Stimulated activated CD8-positive, alpha-beta memory T cell treated with anti-CD3 and anti-CD28 coated beads, Interleukin-4, amount 100 ng/mL, for 48 hours (primary cell): ENCODE results near the gene IFI35.
"Not testable (repeated sequence)": the region's sequence is repeated elsewhere in the genome, so short reads cannot be mapped to it uniquely, and the experiment has no call there.

Experiments used
- DNase-seq: peaks from one replicate; pipeline ENCODE4 v3.0.0-alpha.2; 2020

The IFI35 gene

DNA sequence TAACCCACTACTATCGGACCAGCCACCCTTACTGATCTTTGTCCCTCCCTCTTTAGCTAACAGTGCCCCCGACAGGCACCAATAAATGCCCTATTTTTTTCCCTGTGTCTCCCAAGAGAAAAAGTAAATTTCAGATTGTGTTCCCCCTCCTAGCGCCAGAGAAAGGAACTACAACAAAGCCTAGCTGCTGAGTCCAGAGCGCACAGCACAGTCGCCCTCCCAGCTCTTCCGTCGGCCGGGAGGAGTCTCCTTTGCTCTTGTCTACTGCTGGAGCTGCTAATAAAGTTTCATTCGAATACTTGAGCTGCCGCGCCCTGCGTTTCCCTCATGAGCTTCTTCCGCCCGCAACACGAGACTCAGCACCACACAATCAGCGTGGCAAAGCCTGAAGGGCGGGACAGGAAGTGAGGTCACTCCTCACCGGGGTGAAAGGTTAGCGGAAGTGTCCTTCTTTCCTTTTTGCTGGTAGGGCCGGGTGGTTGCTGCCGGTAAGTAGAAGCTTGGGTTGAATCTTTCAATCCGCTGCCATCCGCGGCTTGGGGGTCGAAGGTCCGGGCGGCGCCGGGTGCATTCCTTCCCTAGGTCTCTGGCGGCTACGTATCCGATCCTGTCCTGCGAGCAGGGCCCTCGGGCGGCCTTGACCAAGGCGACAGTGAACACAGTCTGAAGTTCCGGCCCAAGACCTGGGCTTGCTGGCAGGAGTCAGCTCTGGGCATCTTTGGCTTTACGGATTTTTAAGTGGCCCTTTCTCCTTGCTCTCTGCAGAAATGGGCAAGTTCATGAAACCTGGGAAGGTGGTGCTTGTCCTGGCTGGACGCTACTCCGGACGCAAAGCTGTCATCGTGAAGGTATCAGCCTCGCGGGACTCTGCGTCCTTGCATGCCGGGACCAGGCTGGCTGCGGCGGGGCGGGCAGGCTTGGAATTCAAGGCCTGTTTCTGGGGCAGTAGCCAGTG lies 8.3 kb upstream of the IFI35 start, which contains the start of gene RPL27:
Gene RPL27, plus strand, starts transcription at position 436 of the 955 bp plus-strand sequence. Its CDS starts 332 bp downstream, at position 768.
- peak; percentile 98 for DNase-seq

GRCh38 chr17:42999003-42999525 lies 7.5 kb upstream of the IFI35 start:
- DNase-seq, result no peak

DNA sequence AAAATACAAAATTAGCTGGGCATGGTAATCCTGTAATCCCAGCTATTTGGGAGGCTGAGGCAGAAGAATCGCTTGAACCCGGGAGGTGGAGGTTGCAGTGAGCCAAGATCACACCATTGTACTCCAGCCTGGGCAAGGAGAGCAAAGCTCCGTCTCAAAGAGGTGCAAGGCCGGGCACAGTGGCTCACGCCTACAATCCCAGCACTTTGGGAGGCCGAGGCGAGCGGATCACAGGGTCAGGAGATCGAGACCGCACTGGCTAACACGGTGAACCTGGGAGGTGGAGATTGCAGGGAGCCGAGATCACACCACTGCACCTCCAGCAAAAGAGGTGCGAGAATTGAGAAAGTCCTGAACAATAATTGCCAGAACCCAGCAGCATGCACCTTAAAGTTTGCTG lies 5.7 kb upstream of the IFI35 start:
- DNase-seq, result not testable (repeated sequence)

GRCh38 chr17:43003542-43004172 lies 2.9 kb upstream of the IFI35 start:
- no peak for DNase-seq

- DNase-seq, result no peak
Measured at GRCh38 chr17:43010667-43011308, 4.2 kb downstream of the IFI35 start.

DNA sequence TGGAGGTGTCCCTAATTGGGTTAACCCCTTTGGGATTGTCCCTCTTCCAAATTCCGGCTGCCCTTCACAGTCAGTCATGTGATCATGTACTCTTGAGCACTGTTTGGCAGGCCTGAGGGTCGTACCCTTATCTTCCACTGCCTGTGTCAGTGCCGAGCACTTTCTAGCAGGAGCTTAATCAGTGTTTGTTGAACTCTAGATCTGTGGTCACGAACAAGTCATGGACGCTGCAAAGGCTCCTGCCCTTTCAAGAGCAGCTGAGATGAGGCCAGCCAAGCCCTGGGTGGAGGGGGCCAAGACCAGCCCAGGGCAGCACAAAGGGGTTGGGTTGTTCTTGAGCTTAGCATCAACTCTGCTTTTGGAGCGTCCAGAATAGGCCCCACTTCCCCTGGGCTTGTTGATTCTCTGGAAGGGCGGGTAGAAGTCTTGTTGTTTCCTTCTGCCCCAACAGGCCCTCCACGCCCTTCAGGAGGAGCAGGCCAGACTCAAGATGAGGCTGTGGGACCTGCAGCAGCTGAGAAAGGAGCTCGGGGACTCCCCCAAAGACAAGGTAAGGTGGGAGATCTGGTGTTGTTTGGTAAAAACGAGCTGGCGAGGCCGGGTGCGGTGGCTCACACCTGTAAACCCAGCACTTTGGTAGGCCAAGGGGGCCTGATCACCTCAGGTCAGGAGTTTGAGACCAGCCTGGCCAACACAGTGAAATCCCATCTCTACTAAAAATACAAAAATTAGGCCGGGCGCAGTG lies 5.3 kb downstream of the IFI35 start:
- DNase-seq, result no peak

GRCh38 chr17:43013296-43013695 lies 6.7 kb downstream of the IFI35 start:
- DNase-seq, result no peak

GRCh38 chr17:43014020-43014648 lies 7.5 kb downstream of the IFI35 start:
- DNase-seq, result no peak

DNA sequence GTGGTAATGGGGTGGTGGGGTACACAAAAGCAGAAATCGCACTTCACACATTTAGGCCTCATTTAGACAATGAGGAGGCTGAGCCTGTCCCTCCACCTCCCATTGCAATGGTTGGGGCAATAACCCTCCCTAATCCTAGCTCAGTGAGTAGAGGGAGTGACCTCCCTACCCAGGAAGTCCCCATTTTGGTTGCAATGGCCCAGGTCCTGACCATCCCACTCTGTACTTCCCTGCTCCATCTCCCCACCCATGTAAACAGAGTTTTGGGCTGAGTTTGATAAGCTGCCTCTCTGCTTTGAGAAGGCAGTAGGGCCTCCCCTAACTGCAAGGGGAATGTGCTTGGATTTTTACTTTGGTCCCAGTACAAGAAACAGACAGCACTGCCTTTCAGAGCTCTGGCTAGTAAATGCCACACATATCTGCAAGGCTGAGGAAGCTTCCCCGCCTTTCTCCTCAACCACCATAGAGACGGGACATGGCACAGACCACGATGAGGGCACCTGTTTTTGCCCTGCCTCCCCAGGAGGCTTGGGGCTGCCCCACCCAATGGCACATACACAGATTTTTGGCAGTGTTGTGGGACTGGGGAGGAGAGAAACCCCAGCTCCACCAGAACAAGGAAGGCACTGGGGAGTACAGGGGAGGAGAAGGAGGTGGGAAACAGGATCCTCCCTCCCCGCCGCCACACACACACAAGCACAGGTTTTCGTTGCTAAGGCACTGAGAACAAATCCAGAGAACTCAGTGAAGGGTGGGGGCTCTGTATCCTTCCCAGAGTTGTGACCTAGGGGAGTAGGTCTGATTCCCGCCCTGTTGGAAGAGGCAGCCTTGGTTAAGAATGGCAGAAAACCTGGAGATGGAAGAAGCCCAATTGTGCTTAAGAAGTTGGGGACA lies 8.3 kb downstream of the IFI35 start:
- DNase-seq, result no peak

DNA sequence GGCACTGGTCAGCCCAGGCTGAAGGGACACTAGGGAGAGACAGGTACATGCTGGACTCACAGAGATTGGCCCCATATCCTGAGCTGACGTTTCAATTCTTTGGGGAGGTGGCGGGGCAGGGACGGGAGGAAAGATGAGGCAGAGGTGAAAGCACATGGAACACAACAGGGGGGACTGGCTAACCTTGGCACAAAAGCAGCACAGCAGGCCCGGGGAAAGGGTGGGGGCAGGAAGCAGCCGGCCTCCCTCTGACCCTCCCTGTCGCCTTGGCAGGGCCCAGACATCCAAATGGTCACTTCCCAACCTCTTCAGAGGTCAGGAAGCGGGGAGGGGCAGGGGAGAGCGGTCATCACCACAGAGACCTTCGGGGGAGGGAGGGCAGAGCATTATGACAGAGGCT lies 9.0 kb downstream of the IFI35 start:
- no peak for DNase-seq

DNA sequence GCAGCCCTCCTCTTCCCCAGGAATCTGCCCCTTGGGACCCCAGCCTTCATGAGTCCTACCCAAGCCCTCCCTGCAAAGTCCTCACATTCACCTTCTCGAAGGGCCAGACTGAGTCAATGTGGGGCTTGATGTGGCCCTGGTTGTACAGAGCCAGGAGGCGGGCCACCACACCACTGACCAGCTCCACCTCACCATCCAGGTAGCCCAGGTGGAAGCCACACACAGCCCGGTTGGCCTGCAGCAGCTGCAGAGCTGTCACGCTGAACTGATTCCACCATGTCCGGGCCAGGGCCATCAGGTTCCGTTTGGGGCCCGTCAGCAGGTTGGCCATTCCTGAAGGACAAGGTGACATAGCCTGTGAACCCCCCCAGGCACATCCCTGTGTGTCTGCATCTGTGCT lies 9.6 kb downstream of the IFI35 start:
- no peak for DNase-seq

GRCh38 chr17:43018008-43018853 lies 11.6 kb downstream of the IFI35 start:
- no peak for DNase-seq

GRCh38 chr17:43018932-43019331 lies 12.3 kb downstream of the IFI35 start:
- no peak for DNase-seq

DNA sequence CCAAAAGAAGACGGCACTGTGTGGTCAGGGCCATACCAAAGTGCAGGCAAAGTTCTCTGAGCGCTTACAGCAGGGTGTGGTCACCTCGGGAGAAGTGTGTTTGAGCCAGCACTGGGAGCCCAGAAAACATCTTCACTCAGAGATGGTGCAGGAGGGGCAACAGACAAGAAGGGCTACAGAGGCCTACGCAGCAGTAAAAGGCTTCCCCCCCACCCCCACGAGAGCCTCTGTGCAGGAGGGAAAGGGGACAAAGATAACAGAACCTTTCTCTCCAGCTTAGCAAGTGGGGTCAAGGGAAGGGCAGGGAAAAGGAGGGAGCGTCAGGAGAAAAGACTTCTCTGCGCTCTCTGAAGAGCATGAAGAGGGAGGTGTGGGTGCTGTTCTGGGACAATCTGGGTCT lies 12.8 kb downstream of the IFI35 start:
- no peak for DNase-seq

DNA sequence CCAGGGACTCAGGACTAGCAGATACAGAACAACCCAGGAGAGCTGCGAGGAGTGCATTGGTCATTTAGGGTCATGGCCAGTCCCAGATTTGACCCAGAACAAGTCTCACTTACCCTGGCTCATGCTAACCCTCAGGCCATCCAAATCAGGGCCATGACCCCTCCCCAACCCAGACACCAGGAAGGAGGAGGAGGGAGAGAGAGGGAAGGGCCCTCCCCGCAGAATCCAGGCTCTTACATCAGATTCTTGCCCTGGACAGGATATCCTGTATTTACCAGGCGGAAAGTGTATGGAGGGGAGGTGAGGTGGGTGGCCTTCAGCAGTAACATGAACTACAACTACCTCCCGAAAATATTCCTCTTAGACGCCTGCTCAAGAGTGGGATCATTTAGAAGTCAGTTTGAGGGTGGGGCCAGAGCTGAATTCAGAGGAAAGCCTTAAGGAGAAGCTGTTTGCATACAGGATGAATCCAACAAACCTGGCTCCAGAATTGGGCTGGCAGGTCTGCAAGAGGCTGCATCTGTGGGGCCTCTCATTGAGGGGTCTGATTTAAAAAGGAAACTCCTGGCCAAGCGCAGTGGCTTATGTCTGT lies 13.5 kb downstream of the IFI35 start:
- no peak for DNase-seq

- DNase-seq, result no peak
Measured at GRCh38 chr17:43020789-43021740, 14.5 kb downstream of the IFI35 start.

- DNase-seq, result peak; percentile 79
Measured at GRCh38 chr17:43021741-43022512, 15.3 kb downstream of the IFI35 start, which contains the start of gene VAT1. Gene VAT1, minus strand, starts transcription at chr17:43022385. Its CDS starts 63 bp downstream, at chr17:43022322.
